ENCODE measurements around the gene PBX4.

GRCh38 chr19:19652482-19653295 is 34.2 kb upstream of the PBX4 start:
- TF ChIP-seq EZH2 (IDR thresholded peaks at IDR 0.05; ENCODE audit: insufficient read depth, poor library complexity, severe bottlenecking) (no peak), EZH2phosphoT487 (IDR thresholded peaks at IDR 0.05; ENCODE audit: insufficient read depth, low read depth) (no peak)
